Uterus (tissue), 4 donors: ENCODE results near the gene BAZ1A. TPM values are rescaled to one million over a fixed set of nuclear protein-coding genes. Genes with fewer than 3 reads are reported as not detected.

Experiments
- DNase-seq, 2 donors: peaks; one replicate each; pipeline ENCODE4 v3.0.0-alpha.2; 2019 to 2020
- H3K27ac ChIP-seq, 2 donors: fragments of 200-600 bp; sonication (generic); 1 replicate in 1 of 2; 2 replicates in 1 of 2; pipeline ENCODE4 v1.5.1; 2016 to 2018
- H3K27me3 ChIP-seq, 2 donors: fragments of 200-600 bp; sonication (generic); one replicate each; pipeline ENCODE4 v1.5.1; 2018 to 2019; ENCODE audit warnings: control low read depth in 1 of 2
- H3K36me3 ChIP-seq, 2 donors: fragments of 200-600 bp; sonication (generic); one replicate each; pipeline ENCODE4 v1.5.1; 2019; ENCODE audit warnings: control low read depth in 1 of 2
- H3K4me1 ChIP-seq, 2 donors: fragments of 200-600 bp; sonication (generic); one replicate each; pipeline ENCODE4 v1.5.1; 2018 to 2019; ENCODE audit warnings: control low read depth in 1 of 2
- H3K4me3 ChIP-seq, 2 donors: fragments of 200-600 bp; sonication (generic); 1 replicate in 1 of 2; 2 replicates in 1 of 2; pipeline ENCODE4 v1.5.1; 2018 to 2019; ENCODE audit warnings: mild to moderate bottlenecking in 1 of 2
- H3K9me3 ChIP-seq, 2 donors: fragments of 200-600 bp; sonication (generic); one replicate each; pipeline ENCODE4 v1.5.1; 2019; ENCODE audit warnings: control low read depth in 1 of 2
- CTCF ChIP-seq, 4 experiments: fragments of 200-600 bp in 2 of 4; fragments of 450-650 bp in 2 of 4; sonication (generic) in 2 of 4; IDR thresholded peaks; one replicate each; pipeline ENCODE4 v1.5.1; 2016 to 2019; ENCODE audit warnings: antibody characterized with exemption in 4 of 4, mild to moderate bottlenecking in 2 of 4, moderate library complexity in 1 of 4
- POLR2A ChIP-seq, 2 donors: fragments of 450-650 bp; IDR thresholded peaks; one replicate each; pipeline ENCODE4 v1.6.1; 2016; ENCODE audit warnings: antibody characterized with exemption in 2 of 2, mild to moderate bottlenecking in 1 of 2, moderate library complexity in 1 of 2
- intact Hi-C: fragments of 100-400 bp; cut with DNase I; formaldehyde crosslinking; loops from one replicate; pipeline ENCODE4 v1.15.1; 2023; ENCODE audit warnings: low total_unique reads
- total RNA-seq, 4 donors: library from RNA; depleted of rRNA in 3 of 4; stranded (reverse); fragments of >200 nt in 3 of 4; gene quantifications; one replicate each; pipeline versions ENCODE4 v1.1.0 to v1.2.4, GENCODE V29; 2014 to 2023
- donor health status: DM: yes; HTN: yes; CAD: no.

The BAZ1A gene
- total RNA-seq, 4 donors from 2014 or later: 11.8 to 42.0 (median 27.3) TPM

GRCh38 chr14:34872822-34873588, 2.2 kb downstream of the BAZ1A start:
- Histone ChIP-seq H3K36me3 (no peaks in the 10 kb centered on the region), H3K4me3 (peak overlapping the region; percentile 83 to 92), H3K4me1 (peaks cover 0 to 5% of the 10 kb centered on the region in 2 donors), H3K9me3 (no peaks in the 10 kb centered on the region), H3K27me3 (no peaks in the 10 kb centered on the region), H3K27ac (peak overlapping the region; percentile 97 to 100)
- intact Hi-C loops: loop anchor here (5.0 to 10.0 kb wide), 2 partner anchors 112 to 161 kb away; partner anchors contain the start of genes CFL2 and SRP54
- peak in 1 of 2 donors; percentile 51 for DNase-seq
- no peak for TF ChIP-seq CTCF (IDR thresholded peaks at IDR 0.05)
- TF ChIP-seq POLR2A (IDR thresholded peaks at IDR 0.05): peak in 1 of 2 donors; percentile 36

- intact Hi-C loops: no loop called here
- no peaks in the 10 kb centered on the region for H3K27me3 ChIP-seq
These were observed 8.0 kb downstream of the BAZ1A start for GRCh38 chr14:34867199-34867598.

GRCh38 chr14:34865889-34866574, 9.1 kb downstream of the BAZ1A start:
- no peak for TF ChIP-seq CTCF (IDR thresholded peaks at IDR 0.05)
- no peak for TF ChIP-seq POLR2A (IDR thresholded peaks at IDR 0.05)
- Histone ChIP-seq H3K27me3 (no peaks in the 10 kb centered on the region), H3K4me1 (no peaks in the 10 kb centered on the region), H3K9me3 (no peaks in the 10 kb centered on the region), H3K36me3 (no peaks in the 10 kb centered on the region), H3K4me3 (no peak overlapping the region), H3K27ac (no peak overlapping the region)
- intact Hi-C loops: no loop called here
- no peak for DNase-seq

More at GRCh38 chr14:34867199-34867598, 8.0 kb downstream of the BAZ1A start:
- Histone ChIP-seq H3K4me3 (no peak overlapping the region), H3K9me3 (no peaks in the 10 kb centered on the region), H3K27ac (no peak overlapping the region), H3K4me1 (peaks cover 0 to 1% of the 10 kb centered on the region in 2 donors), H3K36me3 (no peaks in the 10 kb centered on the region)
- no peak for TF ChIP-seq POLR2A (IDR thresholded peaks at IDR 0.05)
- no peak for TF ChIP-seq CTCF (IDR thresholded peaks at IDR 0.05)
- DNase-seq: no peak

DNA sequence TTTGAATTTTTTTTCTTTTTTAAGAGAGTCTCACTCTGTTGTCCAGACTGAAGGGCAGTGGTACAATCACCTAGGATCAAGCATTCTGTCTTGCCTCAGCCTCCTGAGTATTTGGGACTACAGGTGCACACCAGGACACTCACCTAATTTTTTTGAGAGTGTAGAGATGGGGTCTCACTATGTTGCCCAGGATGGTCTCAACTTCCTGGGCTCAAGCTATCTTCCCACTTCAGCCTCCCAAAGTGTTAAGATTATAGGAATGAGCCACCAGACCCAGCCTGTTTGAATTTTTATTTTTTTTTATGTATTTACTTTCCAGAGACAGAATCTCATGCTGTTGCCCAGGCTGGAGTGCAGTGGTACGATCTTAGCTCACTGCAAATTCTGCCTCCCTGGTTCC, 11.3 kb downstream of the BAZ1A start:
- Histone ChIP-seq H3K27me3 (no peaks in the 10 kb centered on the region), H3K4me1 (no peaks in the 10 kb centered on the region), H3K27ac (no peak overlapping the region), H3K36me3 (no peaks in the 10 kb centered on the region), H3K9me3 (no peaks in the 10 kb centered on the region), H3K4me3 (no peak overlapping the region)
- intact Hi-C loops: no loop called here
- no peak for DNase-seq
- no peak for TF ChIP-seq CTCF (IDR thresholded peaks at IDR 0.05)
- no peak for TF ChIP-seq POLR2A (IDR thresholded peaks at IDR 0.05)

DNA sequence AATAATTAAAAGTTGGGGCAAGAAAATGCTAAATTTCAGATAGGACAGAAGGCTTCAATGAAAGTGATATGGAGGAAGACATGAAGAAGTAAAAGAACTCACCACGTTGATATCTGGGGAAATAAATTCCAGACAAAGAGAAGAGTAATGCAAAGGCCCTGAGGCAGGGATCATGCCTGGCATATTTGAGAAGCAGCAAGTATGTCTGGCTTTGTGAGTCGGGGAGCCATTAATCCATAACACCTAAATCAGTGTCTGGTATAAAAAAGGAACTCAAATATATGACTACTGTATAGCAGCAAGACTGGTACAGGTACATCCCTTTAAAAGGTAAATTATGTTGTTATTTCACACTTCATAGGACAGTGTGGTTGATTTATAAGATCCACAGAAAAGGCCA, 16.4 kb downstream of the BAZ1A start:
- DNase-seq: no peak
- H3K36me3 ChIP-seq: no peaks in the 10 kb centered on the region
- TF ChIP-seq CTCF (IDR thresholded peaks at IDR 0.05) (no peak), POLR2A (IDR thresholded peaks at IDR 0.05) (no peak)
- no peaks in the 10 kb centered on the region for H3K4me1 ChIP-seq
- H3K9me3 ChIP-seq: no peaks in the 10 kb centered on the region
- intact Hi-C loops: no loop called here
- no peaks in the 10 kb centered on the region for H3K27me3 ChIP-seq
- no peak overlapping the region for H3K4me3 ChIP-seq
- H3K27ac ChIP-seq: no peak overlapping the region
